DOHH2 (cell line): ENCODE results near the gene LYPD6B.

ENCODE experiments used
- EZH2phosphoT487 ChIP-seq: fragments of 200-600 bp; sonication (generic); IDR thresholded peaks from 2 replicates; pipeline ENCODE4 v1.6.1; 2017; ENCODE audit warnings: borderline replicate concordance, mild to moderate bottlenecking, antibody characterized with exemption, low read length, moderate library complexity, mixed read lengths
- TF ChIP-seq, protein P1 (sequence below): fragments of 200-600 bp; sonication (generic); IDR thresholded peaks from one replicate; pipeline ENCODE4 v1.5.1; 2014; ENCODE audit warnings: antibody characterized with exemption, mild to moderate bottlenecking, low read depth, low read length; ENCODE audit not compliant: poor library complexity, severe bottlenecking

DNA sequence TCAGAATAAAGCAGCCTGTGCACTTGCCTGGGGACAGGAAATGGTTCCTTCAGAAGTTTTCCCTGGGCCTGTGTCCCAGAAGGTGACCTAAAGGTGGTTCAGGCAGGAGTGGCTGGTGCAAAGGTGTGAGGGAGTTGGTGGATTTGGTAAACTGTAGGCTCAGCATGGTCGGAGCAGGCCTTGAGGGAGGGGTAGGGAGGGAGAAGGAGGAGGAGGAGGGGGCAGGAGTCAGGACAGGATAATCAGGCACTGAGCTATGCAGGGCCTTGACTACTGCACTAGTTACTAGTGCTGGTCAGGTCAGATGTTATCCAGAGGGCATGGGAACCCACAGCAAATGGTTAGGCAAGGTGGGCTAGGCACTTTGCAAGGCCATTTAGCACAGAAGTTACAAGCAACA lies 21.3 kb downstream of the LYPD6B start:
- TF ChIP-seq, protein P1, sequence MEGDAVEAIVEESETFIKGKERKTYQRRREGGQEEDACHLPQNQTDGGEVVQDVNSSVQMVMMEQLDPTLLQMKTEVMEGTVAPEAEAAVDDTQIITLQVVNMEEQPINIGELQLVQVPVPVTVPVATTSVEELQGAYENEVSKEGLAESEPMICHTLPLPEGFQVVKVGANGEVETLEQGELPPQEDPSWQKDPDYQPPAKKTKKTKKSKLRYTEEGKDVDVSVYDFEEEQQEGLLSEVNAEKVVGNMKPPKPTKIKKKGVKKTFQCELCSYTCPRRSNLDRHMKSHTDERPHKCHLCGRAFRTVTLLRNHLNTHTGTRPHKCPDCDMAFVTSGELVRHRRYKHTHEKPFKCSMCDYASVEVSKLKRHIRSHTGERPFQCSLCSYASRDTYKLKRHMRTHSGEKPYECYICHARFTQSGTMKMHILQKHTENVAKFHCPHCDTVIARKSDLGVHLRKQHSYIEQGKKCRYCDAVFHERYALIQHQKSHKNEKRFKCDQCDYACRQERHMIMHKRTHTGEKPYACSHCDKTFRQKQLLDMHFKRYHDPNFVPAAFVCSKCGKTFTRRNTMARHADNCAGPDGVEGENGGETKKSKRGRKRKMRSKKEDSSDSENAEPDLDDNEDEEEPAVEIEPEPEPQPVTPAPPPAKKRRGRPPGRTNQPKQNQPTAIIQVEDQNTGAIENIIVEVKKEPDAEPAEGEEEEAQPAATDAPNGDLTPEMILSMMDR, result no peak
- no peak for TF ChIP-seq EZH2phosphoT487
